GM12878 (cell line): ENCODE data around the gene GLT8D1. TPM values are rescaled to one million over a fixed set of nuclear protein-coding genes. Genes with fewer than 3 reads are reported as not detected.

Experiments
- CBX5 ChIP-seq: sonication (generic); IDR thresholded peaks from 2 replicates; pipeline ENCODE4 v1.6.1; 2016; ENCODE audit warnings: low read depth, moderate library complexity, mild to moderate bottlenecking, inconsistent platforms
- CHD4 ChIP-seq: fragments of 200-600 bp; sonication (generic); IDR thresholded peaks from 2 replicates; pipeline ENCODE4 v1.6.1; 2016; ENCODE audit warnings: mild to moderate bottlenecking
- CREM ChIP-seq: IDR thresholded peaks from 2 replicates; pipeline ENCODE4 v1.6.1; 2014; ENCODE audit warnings: antibody characterized with exemption, low read depth
- DPF2 ChIP-seq: fragments of 450-650 bp; IDR thresholded peaks from 2 replicates; pipeline ENCODE4 v1.6.1; 2017; ENCODE audit warnings: mild to moderate bottlenecking
- ETV6 ChIP-seq, 2 experiments: fragments of 450-650 bp in 1 of 2; IDR thresholded peaks in 1 of 2; conservative IDR thresholded peaks in 1 of 2; 2 replicates each; pipeline ENCODE4 v1.6.1; 2014; ENCODE audit warnings: antibody characterized with exemption in 1 of 2, borderline replicate concordance in 1 of 2, low read depth in 1 of 2, mild to moderate bottlenecking in 1 of 2, moderate library complexity in 1 of 2
- GABPA ChIP-seq: IDR thresholded peaks from 2 replicates; pipeline ENCODE4 v1.6.1; 2014; ENCODE audit warnings: antibody characterized with exemption, low read depth, mild to moderate bottlenecking, inconsistent platforms
- IKZF1 ChIP-seq: fragments of 450-650 bp; conservative IDR thresholded peaks from 2 replicates; pipeline ENCODE4 v1.6.1; 2017; ENCODE audit warnings: antibody characterized with exemption, mild to moderate bottlenecking
- RUNX3 ChIP-seq: IDR thresholded peaks from 2 replicates; pipeline ENCODE4 v1.6.1; 2012; ENCODE audit warnings: low read length, inconsistent platforms
- SMARCA5 ChIP-seq: fragments of 450-650 bp; IDR thresholded peaks from 2 replicates; pipeline ENCODE4 v1.6.1; 2017; ENCODE audit warnings: mild to moderate bottlenecking
- SPI1 ChIP-seq: IDR thresholded peaks from 2 replicates; pipeline ENCODE4 v1.6.1; 2011; ENCODE audit warnings: low read depth, mild to moderate bottlenecking, low read length, moderate library complexity, borderline replicate concordance; ENCODE audit not compliant: insufficient read depth
- TCF12 ChIP-seq: IDR thresholded peaks from 2 replicates; pipeline ENCODE4 v1.6.1; 2011; ENCODE audit warnings: low read depth, mild to moderate bottlenecking, low read length
- YY1 ChIP-seq: IDR thresholded peaks from 2 replicates; pipeline ENCODE4 v1.6.1; 2011; ENCODE audit warnings: low read depth, mild to moderate bottlenecking, low read length
- ZNF24 ChIP-seq: fragments of 450-650 bp; IDR thresholded peaks from 2 replicates; pipeline ENCODE4 v1.6.1; 2017; ENCODE audit warnings: antibody characterized with exemption, mild to moderate bottlenecking
- polyA plus RNA-seq, 11 experiments: library from polyadenylated mRNA; depleted of rRNA in 4 of 11; unstranded in 6 of 11; stranded (reverse) in 5 of 11; fragments of >200 nt; fragmentation: Nextera tagmentation in 4 of 11; fragmentation: Illumina TruSeq in 1 of 11; extraction: Ambion mirVana in 4 of 11; extraction: Trizol in 1 of 11; gene quantifications; 1 replicate in 1 of 11; 2 replicates in 10 of 11; pipeline versions ENCODE4 v1.2.1 to v1.2.3, GENCODE V29; 2011 to 2016; ENCODE audit warnings: inconsistent platforms in 2 of 11, missing spikeins in 2 of 11, low read depth in 1 of 11
- total RNA-seq, 4 experiments: library from RNA; depleted of rRNA in 3 of 4; stranded (reverse); fragments of >200 nt in 3 of 4; fragmentation: Illumina TruSeq in 1 of 4; extraction: Trizol in 1 of 4; gene quantifications; 2 replicates each; pipeline versions ENCODE4 v1.2.1 to v1.2.3, GENCODE V29; 2013 to 2021
- TF ChIP-seq, protein P1 (sequence below): IDR thresholded peaks from 2 replicates; pipeline ENCODE4 v1.6.1; 2012; ENCODE audit warnings: mild to moderate bottlenecking, low read depth, low read length
- TF ChIP-seq, protein P2 (sequence below): fragments of 450-650 bp; IDR thresholded peaks from 2 replicates; pipeline ENCODE4 v1.6.1; 2016; ENCODE audit warnings: mild to moderate bottlenecking
- TF ChIP-seq, protein P3 (sequence below): IDR thresholded peaks from 2 replicates; pipeline ENCODE4 v1.6.1; 2011; ENCODE audit warnings: borderline replicate concordance, low read depth, mild to moderate bottlenecking, moderate library complexity, low read length; ENCODE audit not compliant: insufficient read depth, poor library complexity, severe bottlenecking
- TF ChIP-seq, protein P4 (sequence below): fragments of 450-650 bp; IDR thresholded peaks from 2 replicates; pipeline ENCODE4 v1.6.1; 2017; ENCODE audit warnings: mild to moderate bottlenecking, low read depth, inconsistent platforms; ENCODE audit not compliant: poor library complexity, severe bottlenecking
- TF ChIP-seq, protein P5 (sequence below): fragments of 450-650 bp; IDR thresholded peaks from 2 replicates; pipeline ENCODE4 v1.6.1; 2016; ENCODE audit warnings: mild to moderate bottlenecking
- TF ChIP-seq, protein P6 (sequence below): fragments of 450-650 bp; conservative IDR thresholded peaks from 2 replicates; pipeline ENCODE4 v1.6.1; 2017; ENCODE audit warnings: mild to moderate bottlenecking, moderate library complexity

GLT8D1 gene
- total and polyA plus RNA-seq, 10 of the 15 experiments (the other 5 are each of a cell fraction or from before 2014, with no cell fraction given), result 25.3 to 73.4 (median 48.4) TPM

DNA sequence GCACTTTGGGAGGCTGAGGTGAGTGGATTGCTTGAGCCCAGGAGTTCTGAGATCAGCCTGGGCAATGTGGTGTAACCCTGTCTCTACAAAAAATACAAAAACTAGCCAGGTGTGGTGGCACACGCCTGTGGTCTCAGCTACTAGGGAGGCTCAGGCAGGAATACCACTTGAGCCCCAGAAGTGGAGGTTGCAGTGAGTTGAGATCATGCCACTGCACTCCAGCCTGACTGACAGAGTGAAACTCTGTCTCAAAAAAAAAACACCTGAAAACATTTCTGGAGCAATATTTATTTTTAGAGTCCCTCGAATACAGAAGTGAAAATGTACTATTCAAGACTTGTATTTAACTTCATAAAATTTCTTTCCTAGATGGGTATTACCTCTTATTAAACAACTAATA, 4.9 kb upstream of the GLT8D1 start (continued):
- TF ChIP-seq, protein P1, sequence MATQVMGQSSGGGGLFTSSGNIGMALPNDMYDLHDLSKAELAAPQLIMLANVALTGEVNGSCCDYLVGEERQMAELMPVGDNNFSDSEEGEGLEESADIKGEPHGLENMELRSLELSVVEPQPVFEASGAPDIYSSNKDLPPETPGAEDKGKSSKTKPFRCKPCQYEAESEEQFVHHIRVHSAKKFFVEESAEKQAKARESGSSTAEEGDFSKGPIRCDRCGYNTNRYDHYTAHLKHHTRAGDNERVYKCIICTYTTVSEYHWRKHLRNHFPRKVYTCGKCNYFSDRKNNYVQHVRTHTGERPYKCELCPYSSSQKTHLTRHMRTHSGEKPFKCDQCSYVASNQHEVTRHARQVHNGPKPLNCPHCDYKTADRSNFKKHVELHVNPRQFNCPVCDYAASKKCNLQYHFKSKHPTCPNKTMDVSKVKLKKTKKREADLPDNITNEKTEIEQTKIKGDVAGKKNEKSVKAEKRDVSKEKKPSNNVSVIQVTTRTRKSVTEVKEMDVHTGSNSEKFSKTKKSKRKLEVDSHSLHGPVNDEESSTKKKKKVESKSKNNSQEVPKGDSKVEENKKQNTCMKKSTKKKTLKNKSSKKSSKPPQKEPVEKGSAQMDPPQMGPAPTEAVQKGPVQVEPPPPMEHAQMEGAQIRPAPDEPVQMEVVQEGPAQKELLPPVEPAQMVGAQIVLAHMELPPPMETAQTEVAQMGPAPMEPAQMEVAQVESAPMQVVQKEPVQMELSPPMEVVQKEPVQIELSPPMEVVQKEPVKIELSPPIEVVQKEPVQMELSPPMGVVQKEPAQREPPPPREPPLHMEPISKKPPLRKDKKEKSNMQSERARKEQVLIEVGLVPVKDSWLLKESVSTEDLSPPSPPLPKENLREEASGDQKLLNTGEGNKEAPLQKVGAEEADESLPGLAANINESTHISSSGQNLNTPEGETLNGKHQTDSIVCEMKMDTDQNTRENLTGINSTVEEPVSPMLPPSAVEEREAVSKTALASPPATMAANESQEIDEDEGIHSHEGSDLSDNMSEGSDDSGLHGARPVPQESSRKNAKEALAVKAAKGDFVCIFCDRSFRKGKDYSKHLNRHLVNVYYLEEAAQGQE, result no peak
- TF ChIP-seq, protein P2, sequence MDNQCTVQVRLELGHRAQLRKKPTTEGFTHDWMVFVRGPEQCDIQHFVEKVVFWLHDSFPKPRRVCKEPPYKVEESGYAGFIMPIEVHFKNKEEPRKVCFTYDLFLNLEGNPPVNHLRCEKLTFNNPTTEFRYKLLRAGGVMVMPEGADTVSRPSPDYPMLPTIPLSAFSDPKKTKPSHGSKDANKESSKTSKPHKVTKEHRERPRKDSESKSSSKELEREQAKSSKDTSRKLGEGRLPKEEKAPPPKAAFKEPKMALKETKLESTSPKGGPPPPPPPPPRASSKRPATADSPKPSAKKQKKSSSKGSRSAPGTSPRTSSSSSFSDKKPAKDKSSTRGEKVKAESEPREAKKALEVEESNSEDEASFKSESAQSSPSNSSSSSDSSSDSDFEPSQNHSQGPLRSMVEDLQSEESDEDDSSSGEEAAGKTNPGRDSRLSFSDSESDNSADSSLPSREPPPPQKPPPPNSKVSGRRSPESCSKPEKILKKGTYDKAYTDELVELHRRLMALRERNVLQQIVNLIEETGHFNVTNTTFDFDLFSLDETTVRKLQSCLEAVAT, result 0 out of 2 replicates have a peak, but pooled peaks have one; percentile 30
- peak; percentile 86; the same call in 1 of the 2 replicates for TF ChIP-seq CBX5
- peak; percentile 35; the same call in 1 of the 2 replicates for TF ChIP-seq CREM
- TF ChIP-seq, protein P3, sequence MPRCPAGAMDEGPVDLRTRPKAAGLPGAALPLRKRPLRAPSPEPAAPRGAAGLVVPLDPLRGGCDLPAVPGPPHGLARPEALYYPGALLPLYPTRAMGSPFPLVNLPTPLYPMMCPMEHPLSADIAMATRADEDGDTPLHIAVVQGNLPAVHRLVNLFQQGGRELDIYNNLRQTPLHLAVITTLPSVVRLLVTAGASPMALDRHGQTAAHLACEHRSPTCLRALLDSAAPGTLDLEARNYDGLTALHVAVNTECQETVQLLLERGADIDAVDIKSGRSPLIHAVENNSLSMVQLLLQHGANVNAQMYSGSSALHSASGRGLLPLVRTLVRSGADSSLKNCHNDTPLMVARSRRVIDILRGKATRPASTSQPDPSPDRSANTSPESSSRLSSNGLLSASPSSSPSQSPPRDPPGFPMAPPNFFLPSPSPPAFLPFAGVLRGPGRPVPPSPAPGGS, result no peak
- TF ChIP-seq ETV6 (conservative IDR thresholded peaks at IDR 0.05 in 1 of 2, IDR thresholded peaks at IDR 0.05 in 1 of 2; ENCODE audit: borderline replicate concordance in 1 of 2, low read depth in 1 of 2), result no peak
- TF ChIP-seq, protein P4, sequence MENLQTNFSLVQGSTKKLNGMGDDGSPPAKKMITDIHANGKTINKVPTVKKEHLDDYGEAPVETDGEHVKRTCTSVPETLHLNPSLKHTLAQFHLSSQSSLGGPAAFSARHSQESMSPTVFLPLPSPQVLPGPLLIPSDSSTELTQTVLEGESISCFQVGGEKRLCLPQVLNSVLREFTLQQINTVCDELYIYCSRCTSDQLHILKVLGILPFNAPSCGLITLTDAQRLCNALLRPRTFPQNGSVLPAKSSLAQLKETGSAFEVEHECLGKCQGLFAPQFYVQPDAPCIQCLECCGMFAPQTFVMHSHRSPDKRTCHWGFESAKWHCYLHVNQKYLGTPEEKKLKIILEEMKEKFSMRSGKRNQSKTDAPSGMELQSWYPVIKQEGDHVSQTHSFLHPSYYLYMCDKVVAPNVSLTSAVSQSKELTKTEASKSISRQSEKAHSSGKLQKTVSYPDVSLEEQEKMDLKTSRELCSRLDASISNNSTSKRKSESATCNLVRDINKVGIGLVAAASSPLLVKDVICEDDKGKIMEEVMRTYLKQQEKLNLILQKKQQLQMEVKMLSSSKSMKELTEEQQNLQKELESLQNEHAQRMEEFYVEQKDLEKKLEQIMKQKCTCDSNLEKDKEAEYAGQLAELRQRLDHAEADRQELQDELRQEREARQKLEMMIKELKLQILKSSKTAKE, result peak; percentile 40
- 0 out of 2 replicates have a peak, but pooled peaks have one; percentile 37 for TF ChIP-seq IKZF1
- TF ChIP-seq ZNF24, result no peak
- TF ChIP-seq GABPA, result no peak
- peak; percentile 57 for TF ChIP-seq SPI1
- no peak for TF ChIP-seq CHD4
- no peak for TF ChIP-seq TCF12
- 0 out of 2 replicates have a peak, but pooled peaks have one; percentile 24 for TF ChIP-seq DPF2
- TF ChIP-seq, protein P5, sequence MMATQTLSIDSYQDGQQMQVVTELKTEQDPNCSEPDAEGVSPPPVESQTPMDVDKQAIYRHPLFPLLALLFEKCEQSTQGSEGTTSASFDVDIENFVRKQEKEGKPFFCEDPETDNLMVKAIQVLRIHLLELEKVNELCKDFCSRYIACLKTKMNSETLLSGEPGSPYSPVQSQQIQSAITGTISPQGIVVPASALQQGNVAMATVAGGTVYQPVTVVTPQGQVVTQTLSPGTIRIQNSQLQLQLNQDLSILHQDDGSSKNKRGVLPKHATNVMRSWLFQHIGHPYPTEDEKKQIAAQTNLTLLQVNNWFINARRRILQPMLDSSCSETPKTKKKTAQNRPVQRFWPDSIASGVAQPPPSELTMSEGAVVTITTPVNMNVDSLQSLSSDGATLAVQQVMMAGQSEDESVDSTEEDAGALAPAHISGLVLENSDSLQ, result peak; percentile 86
- TF ChIP-seq RUNX3, result peak; percentile 72
- TF ChIP-seq, protein P6, sequence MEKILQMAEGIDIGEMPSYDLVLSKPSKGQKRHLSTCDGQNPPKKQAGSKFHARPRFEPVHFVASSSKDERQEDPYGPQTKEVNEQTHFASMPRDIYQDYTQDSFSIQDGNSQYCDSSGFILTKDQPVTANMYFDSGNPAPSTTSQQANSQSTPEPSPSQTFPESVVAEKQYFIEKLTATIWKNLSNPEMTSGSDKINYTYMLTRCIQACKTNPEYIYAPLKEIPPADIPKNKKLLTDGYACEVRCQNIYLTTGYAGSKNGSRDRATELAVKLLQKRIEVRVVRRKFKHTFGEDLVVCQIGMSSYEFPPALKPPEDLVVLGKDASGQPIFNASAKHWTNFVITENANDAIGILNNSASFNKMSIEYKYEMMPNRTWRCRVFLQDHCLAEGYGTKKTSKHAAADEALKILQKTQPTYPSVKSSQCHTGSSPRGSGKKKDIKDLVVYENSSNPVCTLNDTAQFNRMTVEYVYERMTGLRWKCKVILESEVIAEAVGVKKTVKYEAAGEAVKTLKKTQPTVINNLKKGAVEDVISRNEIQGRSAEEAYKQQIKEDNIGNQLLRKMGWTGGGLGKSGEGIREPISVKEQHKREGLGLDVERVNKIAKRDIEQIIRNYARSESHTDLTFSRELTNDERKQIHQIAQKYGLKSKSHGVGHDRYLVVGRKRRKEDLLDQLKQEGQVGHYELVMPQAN, result no peak
- TF ChIP-seq SMARCA5, result peak; percentile 90
- TF ChIP-seq YY1, result 0 out of 2 replicates have a peak, but pooled peaks have one; percentile 14
